HepG2 (cell line): ENCODE measurements around the gene FRMD4A.

Experiments
- ATF1 ChIP-seq: IDR thresholded peaks from 2 replicates; pipeline ENCODE4 v1.6.1; 2016; ENCODE audit warnings: mild to moderate bottlenecking, control low read depth
- CREB1 ChIP-seq, 2 experiments: fragments of 450-650 bp in 1 of 2; IDR thresholded peaks; 2 replicates each; pipeline ENCODE4 v1.6.1; 2016 to 2017; ENCODE audit warnings: control low read depth in 1 of 2, mild to moderate bottlenecking in 1 of 2, missing compliant biosample characterization in 1 of 2, missing genetic modification characterization in 1 of 2
- CTCF ChIP-seq: sonication (generic); formaldehyde crosslinking; IDR thresholded peaks from 2 replicates; pipeline ENCODE4 v1.5.0; 2020; ENCODE audit warnings: mild to moderate bottlenecking, missing genetic modification reagents, moderate library complexity
- EZH2 ChIP-seq: conservative IDR thresholded peaks from 2 replicates; pipeline ENCODE4 v1.6.1; 2012; ENCODE audit warnings: mild to moderate bottlenecking, low read depth, low read length, moderate library complexity
- FIP1L1 ChIP-seq: fragments of 200-400 bp; formaldehyde crosslinking; IDR thresholded peaks from 2 replicates; pipeline ENCODE4 v1.6.1; 2018; ENCODE audit warnings: low read depth, mild to moderate bottlenecking, low read length, moderate library complexity, borderline replicate concordance; ENCODE audit not compliant: insufficient read depth
- HNRNPLL ChIP-seq: fragments of 200-400 bp; formaldehyde crosslinking; IDR thresholded peaks from 2 replicates; pipeline ENCODE4 v1.6.1; 2017; ENCODE audit warnings: mild to moderate bottlenecking, low read depth, low read length; ENCODE audit not compliant: poor library complexity, severe bottlenecking
- HNRNPUL1 ChIP-seq: fragments of 200-400 bp; formaldehyde crosslinking; IDR thresholded peaks from 2 replicates; pipeline ENCODE4 v1.6.1; 2017; ENCODE audit warnings: low read depth, mild to moderate bottlenecking, low read length, moderate library complexity
- IKZF1 ChIP-seq: fragments of 450-650 bp; IDR thresholded peaks from 2 replicates; pipeline ENCODE4 v1.7.1; 2016
- KMT2A ChIP-seq: sonication (generic); formaldehyde crosslinking; IDR thresholded peaks from 2 replicates; pipeline ENCODE4 v1.4.0; 2020; ENCODE audit warnings: missing genetic modification reagents
- POLR2AphosphoS5 ChIP-seq: IDR thresholded peaks from 2 replicates; pipeline ENCODE4 v1.6.1; 2012; ENCODE audit warnings: low read depth, low read length
- REST ChIP-seq, 2 experiments: IDR thresholded peaks; 2 replicates each; pipeline ENCODE4 v1.6.1; 2011 to 2012; ENCODE audit warnings: low read length in 2 of 2, borderline replicate concordance in 1 of 2, low read depth in 1 of 2, mild to moderate bottlenecking in 1 of 2, moderate library complexity in 1 of 2
- SRF ChIP-seq: IDR thresholded peaks from 2 replicates; pipeline ENCODE4 v1.6.1; 2011; ENCODE audit warnings: mild to moderate bottlenecking, low read depth, low read length, moderate library complexity
- ZNF512B ChIP-seq: sonication (generic); formaldehyde crosslinking; IDR thresholded peaks from 2 replicates; pipeline ENCODE4 v1.5.1; 2020; ENCODE audit warnings: missing genetic modification reagents, mild to moderate bottlenecking, borderline replicate concordance
- ZNF768 ChIP-seq: sonication (generic); formaldehyde crosslinking; IDR thresholded peaks from 2 replicates; pipeline ENCODE4 v1.4.0; 2020; ENCODE audit warnings: missing genetic modification reagents

GRCh38 chr10:14371581-14371980, 40.9 kb upstream of the FRMD4A start:
- no peak for TF ChIP-seq HNRNPLL
- no peak for TF ChIP-seq KMT2A (CRISPR knock-in tag)
- TF ChIP-seq HNRNPUL1, result no peak
- TF ChIP-seq EZH2, result no peak
- no peak for TF ChIP-seq CREB1 (IDR thresholded peaks at IDR 0.05)
- no peak for TF ChIP-seq CREB1 (CRISPR knock-in tag; IDR thresholded peaks at IDR 0.05)
- TF ChIP-seq IKZF1, result no peak
- no peak for TF ChIP-seq ATF1 (CRISPR knock-in tag)
- TF ChIP-seq CTCF, result no peak
- TF ChIP-seq ZNF512B (CRISPR knock-in tag), result no peak
- no peak for TF ChIP-seq SRF
- TF ChIP-seq ZNF768 (CRISPR knock-in tag), result no peak
- TF ChIP-seq POLR2AphosphoS5, result no peak
- TF ChIP-seq FIP1L1, result no peak
- TF ChIP-seq REST (IDR thresholded peaks at IDR 0.05; ENCODE audit: borderline replicate concordance in 1 of 2, low read depth in 1 of 2, low read length in 2 of 2), result no peak
